C4-2B (cell line): ENCODE results near the gene BHLHE23.

Experiments
- ZFX ChIP-seq: fragments of 450-650 bp; IDR thresholded peaks from 2 replicates; pipeline ENCODE4 v1.6.1; 2017
- TF ChIP-seq, protein P1 (sequence below): fragments of 450-650 bp; conservative IDR thresholded peaks from 2 replicates; pipeline ENCODE4 v1.5.1; 2017; ENCODE audit warnings: mild to moderate bottlenecking

DNA sequence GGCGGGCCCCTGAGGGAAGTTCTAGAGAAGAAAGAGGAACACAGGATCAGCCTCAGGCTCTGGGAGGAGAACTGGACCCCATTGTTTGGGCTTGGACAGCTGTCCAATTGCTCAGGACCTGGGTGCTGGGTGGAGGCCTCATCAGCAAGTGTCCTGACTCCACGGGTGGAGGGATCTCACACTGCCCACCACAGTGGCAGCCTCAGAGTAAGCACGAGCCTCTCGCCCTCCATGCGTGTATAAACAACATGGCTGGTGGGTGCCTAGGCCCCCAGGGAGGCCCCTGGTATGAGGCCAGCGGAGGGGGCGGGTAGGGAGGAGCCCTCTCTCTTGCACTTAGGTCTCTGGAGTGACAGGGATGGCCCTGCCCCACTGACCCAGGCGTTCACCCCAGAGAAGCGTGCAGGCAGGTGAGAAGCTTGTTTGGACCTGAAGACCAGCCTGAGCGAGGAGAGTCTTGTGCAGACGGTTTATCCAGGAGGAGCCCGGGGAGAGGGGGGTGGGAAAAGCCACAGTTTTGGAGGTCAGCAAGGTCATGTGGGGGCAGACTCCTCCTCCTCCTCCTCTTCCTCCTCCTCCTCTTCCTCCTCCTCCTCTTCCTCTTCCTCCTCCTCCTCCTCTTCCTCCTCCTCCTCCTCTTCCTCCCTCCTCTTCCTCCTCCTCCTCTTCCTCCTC, 41.9 kb upstream of the BHLHE23 start:
- TF ChIP-seq, protein P1, sequence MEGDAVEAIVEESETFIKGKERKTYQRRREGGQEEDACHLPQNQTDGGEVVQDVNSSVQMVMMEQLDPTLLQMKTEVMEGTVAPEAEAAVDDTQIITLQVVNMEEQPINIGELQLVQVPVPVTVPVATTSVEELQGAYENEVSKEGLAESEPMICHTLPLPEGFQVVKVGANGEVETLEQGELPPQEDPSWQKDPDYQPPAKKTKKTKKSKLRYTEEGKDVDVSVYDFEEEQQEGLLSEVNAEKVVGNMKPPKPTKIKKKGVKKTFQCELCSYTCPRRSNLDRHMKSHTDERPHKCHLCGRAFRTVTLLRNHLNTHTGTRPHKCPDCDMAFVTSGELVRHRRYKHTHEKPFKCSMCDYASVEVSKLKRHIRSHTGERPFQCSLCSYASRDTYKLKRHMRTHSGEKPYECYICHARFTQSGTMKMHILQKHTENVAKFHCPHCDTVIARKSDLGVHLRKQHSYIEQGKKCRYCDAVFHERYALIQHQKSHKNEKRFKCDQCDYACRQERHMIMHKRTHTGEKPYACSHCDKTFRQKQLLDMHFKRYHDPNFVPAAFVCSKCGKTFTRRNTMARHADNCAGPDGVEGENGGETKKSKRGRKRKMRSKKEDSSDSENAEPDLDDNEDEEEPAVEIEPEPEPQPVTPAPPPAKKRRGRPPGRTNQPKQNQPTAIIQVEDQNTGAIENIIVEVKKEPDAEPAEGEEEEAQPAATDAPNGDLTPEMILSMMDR, result no peak
- no peak for TF ChIP-seq ZFX
